SJCRH30 (cell line): ENCODE results near the gene IGF2. TPM values are rescaled to one million over a fixed set of nuclear protein-coding genes. Genes with fewer than 3 reads are reported as not detected.

Source experiments
- DNase-seq, 2 experiments: peaks; one replicate each; pipeline ENCODE4 v3.0.0-alpha.2; 2015 to 2020
- H3K27ac ChIP-seq: fragments of 250-450 bp; sonication (Bioruptor Pico); 2 replicates; pipeline ENCODE4 v1.5.1; 2020; ENCODE audit warnings: mild to moderate bottlenecking, moderate library complexity
- H3K27me3 ChIP-seq: fragments of 250-450 bp; sonication (Bioruptor Pico); 2 replicates; pipeline ENCODE4 v1.5.1; 2020; ENCODE audit warnings: mild to moderate bottlenecking, moderate library complexity
- H3K36me3 ChIP-seq: fragments of 250-450 bp; sonication (Bioruptor Pico); 2 replicates; pipeline ENCODE4 v1.5.1; 2020; ENCODE audit warnings: mild to moderate bottlenecking, moderate library complexity
- H3K4me1 ChIP-seq: fragments of 250-450 bp; sonication (Bioruptor Pico); 2 replicates; pipeline ENCODE4 v1.5.1; 2020; ENCODE audit warnings: mild to moderate bottlenecking, moderate library complexity
- H3K4me3 ChIP-seq: fragments of 250-450 bp; sonication (Bioruptor Pico); 2 replicates; pipeline ENCODE4 v1.5.1; 2020; ENCODE audit warnings: mild to moderate bottlenecking, moderate library complexity
- H3K9me3 ChIP-seq: fragments of 250-450 bp; sonication (Bioruptor Pico); replicated peaks from 2 replicates; pipeline ENCODE4 v1.5.1; 2020; ENCODE audit warnings: mild to moderate bottlenecking, moderate library complexity
- total RNA-seq: library from RNA; depleted of rRNA; stranded (reverse); fragments of >200 nt; shearing (Covaris generic); gene quantifications from 2 replicates; pipeline ENCODE4 v1.2.3, GENCODE V29; 2014

IGF2 gene
- total RNA-seq, 1 experiment from 2014 or later: 513 TPM

GRCh38 chr11:2139621-2140337 lies 590 bp upstream of the IGF2 start:
- Histone ChIP-seq H3K4me3 (peak overlapping the region; percentile 87), H3K9me3 (no peaks in the 10 kb centered on the region)
- peak; percentile 72 to 77 for DNase-seq

GRCh38 chr11:2138431-2139122 lies 612 bp downstream of the IGF2 start:
- H3K27ac ChIP-seq: peak overlapping the region; percentile 61
- DNase-seq: peak; percentile 54 to 59

More at GRCh38 chr11:2139621-2140337, 590 bp upstream of the IGF2 start:
- Histone ChIP-seq H3K27me3 (no peaks in the 10 kb centered on the region), H3K4me1 (peaks cover 17% of the 10 kb centered on the region; the same call in 1 of the 2 replicates), H3K36me3 (peaks cover 29% of the 10 kb centered on the region), H3K27ac (peak overlapping the region; percentile 81)

GRCh38 chr11:2138068-2138430 lies 1.1 kb downstream of the IGF2 start:
- peak overlapping the region; percentile 85 for H3K4me3 ChIP-seq
- no peaks in the 10 kb centered on the region for H3K27me3 ChIP-seq
- H3K4me1 ChIP-seq: peaks cover 15% of the 10 kb centered on the region; the same call in 1 of the 2 replicates
- H3K27ac ChIP-seq: peak overlapping the region; percentile 61; the same call in 1 of the 2 replicates
- peaks cover 47% of the 10 kb centered on the region for H3K36me3 ChIP-seq
- no peak for DNase-seq
- no peaks in the 10 kb centered on the region for H3K9me3 ChIP-seq

More at GRCh38 chr11:2138431-2139122, 612 bp downstream of the IGF2 start:
- H3K36me3 ChIP-seq: peaks cover 41% of the 10 kb centered on the region
- H3K9me3 ChIP-seq: no peaks in the 10 kb centered on the region
- peak overlapping the region; percentile 85 for H3K4me3 ChIP-seq
- H3K27me3 ChIP-seq: no peaks in the 10 kb centered on the region
- peaks cover 17% of the 10 kb centered on the region; the same call in 1 of the 2 replicates for H3K4me1 ChIP-seq

GRCh38 chr11:2137202-2138067 lies 1.8 kb downstream of the IGF2 start:
- Histone ChIP-seq H3K36me3 (peaks cover 53% of the 10 kb centered on the region), H3K27me3 (no peaks in the 10 kb centered on the region), H3K4me1 (peaks cover 12% of the 10 kb centered on the region; the same call in 1 of the 2 replicates), H3K27ac (peak overlapping the region; percentile 52; the same call in 1 of the 2 replicates), H3K4me3 (peak overlapping the region; percentile 85), H3K9me3 (no peaks in the 10 kb centered on the region)
- DNase-seq: peak; percentile 93 to 94

- Histone ChIP-seq H3K4me3 (peak overlapping the region; percentile 85), H3K27ac (peak overlapping the region; percentile 0; the same call in 1 of the 2 replicates), H3K36me3 (peaks cover 58% of the 10 kb centered on the region), H3K4me1 (peaks cover 10% of the 10 kb centered on the region; the same call in 1 of the 2 replicates), H3K9me3 (no peaks in the 10 kb centered on the region), H3K27me3 (no peaks in the 10 kb centered on the region)
- no peak for DNase-seq
These were observed 2.3 kb downstream of the IGF2 start for GRCh38 chr11:2136952-2137201.

- H3K4me3 ChIP-seq: peak overlapping the region; percentile 85
- H3K27me3 ChIP-seq: no peaks in the 10 kb centered on the region
- no peak for DNase-seq
- peak overlapping the region; percentile 0; the same call in 1 of the 2 replicates for H3K27ac ChIP-seq
- H3K9me3 ChIP-seq: no peaks in the 10 kb centered on the region
- H3K4me1 ChIP-seq: peaks cover 10% of the 10 kb centered on the region; the same call in 1 of the 2 replicates
- H3K36me3 ChIP-seq: peaks cover 63% of the 10 kb centered on the region
These were observed 2.8 kb downstream of the IGF2 start for GRCh38 chr11:2136209-2136951.

- DNase-seq: peak; percentile 53 to 54
These were observed 3.5 kb downstream of the IGF2 start for GRCh38 chr11:2135648-2136201.

GRCh38 chr11:2135018-2135569 lies 4.1 kb downstream of the IGF2 start:
- Histone ChIP-seq H3K27ac (peak overlapping the region; percentile 8; the same call in 1 of the 2 replicates), H3K4me1 (peaks cover 10% of the 10 kb centered on the region; the same call in 1 of the 2 replicates), H3K36me3 (peaks cover 72% of the 10 kb centered on the region), H3K27me3 (no peaks in the 10 kb centered on the region), H3K4me3 (peak overlapping the region; percentile 85), H3K9me3 (no peaks in the 10 kb centered on the region)
- DNase-seq: peak in 1 of 2 experiments; percentile 9

More at GRCh38 chr11:2135648-2136201, 3.5 kb downstream of the IGF2 start:
- H3K4me3 ChIP-seq: peak overlapping the region; percentile 85
- peaks cover 10% of the 10 kb centered on the region; the same call in 1 of the 2 replicates for H3K4me1 ChIP-seq
- no peaks in the 10 kb centered on the region for H3K9me3 ChIP-seq
- H3K36me3 ChIP-seq: peaks cover 70% of the 10 kb centered on the region
- H3K27ac ChIP-seq: peak overlapping the region; percentile 8; the same call in 1 of the 2 replicates
- no peaks in the 10 kb centered on the region for H3K27me3 ChIP-seq

GRCh38 chr11:2134022-2135010 lies 4.9 kb downstream of the IGF2 start:
- Histone ChIP-seq H3K27ac (no peak overlapping the region), H3K36me3 (peaks cover 80% of the 10 kb centered on the region), H3K4me1 (peaks cover 10% of the 10 kb centered on the region; the same call in 1 of the 2 replicates), H3K27me3 (no peaks in the 10 kb centered on the region), H3K9me3 (no peaks in the 10 kb centered on the region), H3K4me3 (no peak overlapping the region)
- DNase-seq: no peak

- no peak overlapping the region for H3K27ac ChIP-seq
- no peaks in the 10 kb centered on the region for H3K9me3 ChIP-seq
- H3K4me3 ChIP-seq: no peak overlapping the region
- peaks cover 81% of the 10 kb centered on the region for H3K36me3 ChIP-seq
- no peak for DNase-seq
- no peaks in the 10 kb centered on the region for H3K27me3 ChIP-seq
- H3K4me1 ChIP-seq: peaks cover 10% of the 10 kb centered on the region; the same call in 1 of the 2 replicates
These were observed 5.8 kb downstream of the IGF2 start for GRCh38 chr11:2133241-2134021.

- no peak for DNase-seq
- Histone ChIP-seq H3K36me3 (peaks cover 81% of the 10 kb centered on the region), H3K27me3 (no peaks in the 10 kb centered on the region), H3K27ac (no peak overlapping the region), H3K9me3 (no peaks in the 10 kb centered on the region), H3K4me3 (no peak overlapping the region), H3K4me1 (peaks cover 10% of the 10 kb centered on the region; the same call in 1 of the 2 replicates)
These were observed 6.3 kb downstream of the IGF2 start for GRCh38 chr11:2132874-2133240.

GRCh38 chr11:2132246-2132645 lies 6.9 kb downstream of the IGF2 start:
- peaks cover 75% of the 10 kb centered on the region for H3K36me3 ChIP-seq
- no peak overlapping the region for H3K4me3 ChIP-seq
- no peak overlapping the region for H3K27ac ChIP-seq
- DNase-seq: no peak
- no peaks in the 10 kb centered on the region for H3K27me3 ChIP-seq
- H3K9me3 ChIP-seq: no peaks in the 10 kb centered on the region
- H3K4me1 ChIP-seq: peaks cover 10% of the 10 kb centered on the region; the same call in 1 of the 2 replicates
